ENCODE measurements around the gene TPD52L2.
"Not testable (repeated sequence)": the region's sequence is repeated elsewhere in the genome, so short reads cannot be mapped to it uniquely, and the experiment has no call there.

The TPD52L2 gene

GRCh38 chr20:63855363-63856097 lies 9.5 kb upstream of the TPD52L2 start:
- DNase-seq (ENCODE audit: low read depth) = no peak

GRCh38 chr20:63856098-63856511 lies 9.0 kb upstream of the TPD52L2 start:
- no peak for DNase-seq (ENCODE audit: low read depth)

GRCh38 chr20:63857764-63858392 lies 7.2 kb upstream of the TPD52L2 start:
- no peak for DNase-seq (ENCODE audit: low read depth)

GRCh38 chr20:63858393-63859165 lies 6.5 kb upstream of the TPD52L2 start:
- DNase-seq (ENCODE audit: low read depth) = no peak

GRCh38 chr20:63859166-63859699 lies 5.8 kb upstream of the TPD52L2 start:
- no peak for DNase-seq (ENCODE audit: low read depth)

- no peak for DNase-seq (ENCODE audit: low read depth)
Measured at GRCh38 chr20:63860325-63861051, 4.6 kb upstream of the TPD52L2 start.

GRCh38 chr20:63861365-63861934 lies 3.6 kb upstream of the TPD52L2 start, which contains the start of gene ABHD16B:
TSS of gene ABHD16B (plus strand) at chr20:63861498. CDS start at chr20:63861541, 43 bp downstream.
- no peak for DNase-seq (ENCODE audit: low read depth)

- no peak for DNase-seq (ENCODE audit: low read depth)
Measured at GRCh38 chr20:63861981-63862901, 2.8 kb upstream of the TPD52L2 start.

GRCh38 chr20:63863021-63863797 lies 1.9 kb upstream of the TPD52L2 start:
- DNase-seq (ENCODE audit: low read depth) = no peak

GRCh38 chr20:63863798-63864544 lies 1.1 kb upstream of the TPD52L2 start:
- peak; percentile 59 for DNase-seq (ENCODE audit: low read depth)

- no peak for DNase-seq (ENCODE audit: low read depth)
Measured at GRCh38 chr20:63864545-63864977, 509 bp upstream of the TPD52L2 start.

- DNase-seq (ENCODE audit: low read depth) = not testable (repeated sequence)
Measured at GRCh38 chr20:63867042-63867441, 2.0 kb downstream of the TPD52L2 start.

GRCh38 chr20:63868264-63868663 lies 3.2 kb downstream of the TPD52L2 start:
- no peak for DNase-seq (ENCODE audit: low read depth)

- no peak for DNase-seq (ENCODE audit: low read depth)
Measured at GRCh38 chr20:63873477-63873971, 8.5 kb downstream of the TPD52L2 start.

GRCh38 chr20:63874241-63874640 lies 9.2 kb downstream of the TPD52L2 start:
- not testable (repeated sequence) for DNase-seq (ENCODE audit: low read depth)

- no peak for DNase-seq (ENCODE audit: low read depth)
Measured at GRCh38 chr20:63876489-63877036, 11.5 kb downstream of the TPD52L2 start.

- DNase-seq (ENCODE audit: low read depth) = no peak
Measured at GRCh38 chr20:63877755-63878470, 12.8 kb downstream of the TPD52L2 start.
